Gastroesophageal sphincter (tissue), 3 donors: ENCODE results near the gene PRAC2.

Source experiments
- CTCF ChIP-seq, 4 experiments: fragments of 200-600 bp in 2 of 4; fragments of 450-650 bp in 2 of 4; sonication (generic) in 1 of 4; IDR thresholded peaks; one replicate each; pipeline ENCODE4 v1.5.1; 2017 to 2019; ENCODE audit warnings: antibody characterized with exemption in 4 of 4, mild to moderate bottlenecking in 2 of 4, moderate library complexity in 2 of 4
- EP300 ChIP-seq: sonication (generic); formaldehyde crosslinking; IDR thresholded peaks from one replicate; pipeline ENCODE4 v1.6.1; 2017; ENCODE audit warnings: antibody characterized with exemption, mild to moderate bottlenecking

- no peak for TF ChIP-seq CTCF (IDR thresholded peaks at IDR 0.05)
- TF ChIP-seq EP300: no peak
Measured at GRCh38 chr17:48751733-48752398, 28.9 kb downstream of the PRAC2 start.
